Thymus (tissue), 11 donors: ENCODE results near the gene SDHA. TPM values are rescaled to one million over a fixed set of nuclear protein-coding genes. Genes with fewer than 3 reads are reported as not detected.
"Not testable (repeated sequence)": the region's sequence is repeated elsewhere in the genome, so short reads cannot be mapped to it uniquely, and the experiment has no call there.

ENCODE experiments used
- DNase-seq, 9 donors: peaks; one replicate each; pipeline ENCODE4 v3.0.0-alpha.2; 2013; ENCODE audit warnings: low spot score in 9 of 9, low read depth in 6 of 9, missing footprints in 1 of 9
- H3K27ac ChIP-seq, 2 donors: one replicate each; pipeline ENCODE4 v1.5.1; 2013; ENCODE audit warnings: control low read depth in 1 of 2, low read depth in 1 of 2, low read length in 1 of 2, mild to moderate bottlenecking in 1 of 2, moderate library complexity in 1 of 2
- H3K27me3 ChIP-seq, 2 donors: one replicate each; pipeline ENCODE4 v1.5.1; 2013; ENCODE audit warnings: low read length in 1 of 2; ENCODE audit not compliant: control insufficient read depth in 2 of 2, insufficient read depth in 1 of 2
- H3K36me3 ChIP-seq, 2 donors: one replicate each; pipeline ENCODE4 v1.5.1; 2013; ENCODE audit warnings: low read length in 1 of 2, mild to moderate bottlenecking in 1 of 2, moderate library complexity in 1 of 2; ENCODE audit not compliant: control insufficient read depth in 2 of 2, insufficient read depth in 2 of 2
- H3K4me1 ChIP-seq, 2 donors: one replicate each; pipeline ENCODE4 v1.5.1; 2013; ENCODE audit warnings: low read length in 2 of 2; ENCODE audit not compliant: control insufficient read depth in 2 of 2, insufficient read depth in 2 of 2
- H3K4me3 ChIP-seq, 2 donors: one replicate each; pipeline ENCODE4 v1.5.1; 2013; ENCODE audit warnings: low read length in 2 of 2, control low read depth in 1 of 2, mild to moderate bottlenecking in 1 of 2
- H3K9me3 ChIP-seq, 2 donors: one replicate each; pipeline ENCODE4 v1.5.1; 2013; ENCODE audit warnings: low read length in 1 of 2, mild to moderate bottlenecking in 1 of 2; ENCODE audit not compliant: control insufficient read depth in 2 of 2, insufficient read depth in 1 of 2
- WGBS: extraction: QIAGEN DNeasy Blood & Tissue Kit; methylation state at CpG from one replicate; pipeline ENCODE4 v1.1.7; 2013; 5-methylcytosine and 5-hydroxymethylcytosine counted together
- polyA plus RNA-seq: library from polyadenylated mRNA; stranded (reverse); fragments of 200-250 nt; gene quantifications from one replicate; pipeline ENCODE4 v1.2.3, GENCODE V29; 2013
- total RNA-seq: library from RNA; stranded (reverse); fragments of 120-200 nt; gene quantifications from one replicate; pipeline ENCODE4 v1.2.4, GENCODE V29; 2013
- donor health status: healthy.

Gene SDHA
- total and polyA plus RNA-seq, 2 donors: 71.7 to 77.5 TPM

DNA sequence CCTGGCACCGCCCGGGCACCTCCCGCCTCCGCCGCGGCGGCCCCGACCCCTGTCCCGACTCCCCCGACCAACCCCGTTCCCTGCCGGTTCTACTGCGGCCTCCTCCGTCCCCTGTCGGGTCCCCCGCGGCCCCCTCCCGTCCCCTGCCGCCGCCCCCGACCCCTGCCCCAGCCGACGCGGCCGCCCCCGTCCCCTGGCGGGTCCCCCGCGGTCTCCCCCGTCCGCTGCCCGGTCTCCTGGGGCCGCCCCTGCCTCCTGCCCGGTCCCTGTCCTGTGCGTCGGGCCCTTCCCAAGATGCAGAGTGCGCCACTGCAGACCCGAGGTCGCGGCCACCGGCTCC is 53.7 kb downstream of the SDHA start:
- under 1% methylated on average over 41 of the region's 41 CpGs for WGBS
- not testable (repeated sequence) for H3K9me3 ChIP-seq, DNase-seq, H3K4me1 ChIP-seq, H3K27me3 ChIP-seq
- H3K4me3 ChIP-seq: peak overlapping the region; percentile 63 to 85
- peaks cover 16 to 18% of the 10 kb centered on the region in 2 donors for H3K36me3 ChIP-seq
- H3K27ac ChIP-seq: peak overlapping the region in 1 of 2 donors; percentile 76

DNA sequence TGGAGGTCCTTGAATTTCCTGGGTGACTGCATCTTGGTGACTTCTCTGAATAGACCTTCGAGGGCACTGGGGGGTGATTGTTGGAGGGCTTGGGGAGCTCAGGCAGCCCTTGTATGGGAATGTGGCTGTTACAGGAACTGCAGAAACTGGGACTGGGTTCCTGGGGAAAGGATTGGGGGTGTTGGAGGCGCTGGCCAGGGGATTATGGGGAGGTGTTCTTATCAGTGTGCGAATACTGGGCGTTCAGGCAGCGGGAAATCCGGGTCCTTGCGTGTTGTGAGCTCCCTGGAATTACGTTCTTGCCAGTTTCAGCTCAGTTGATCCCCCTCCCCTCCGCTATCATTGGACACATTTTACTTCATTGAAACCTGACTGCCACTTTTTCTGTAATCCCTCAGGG is 55.0 kb downstream of the SDHA start:
- H3K4me3 ChIP-seq, DNase-seq, H3K27me3 ChIP-seq, H3K9me3 ChIP-seq, H3K27ac ChIP-seq, H3K4me1 ChIP-seq: not testable (repeated sequence)
- 98% methylated on average over 9 of the region's 9 CpGs for WGBS
- H3K36me3 ChIP-seq: peaks cover 14 to 16% of the 10 kb centered on the region in 2 donors

DNA sequence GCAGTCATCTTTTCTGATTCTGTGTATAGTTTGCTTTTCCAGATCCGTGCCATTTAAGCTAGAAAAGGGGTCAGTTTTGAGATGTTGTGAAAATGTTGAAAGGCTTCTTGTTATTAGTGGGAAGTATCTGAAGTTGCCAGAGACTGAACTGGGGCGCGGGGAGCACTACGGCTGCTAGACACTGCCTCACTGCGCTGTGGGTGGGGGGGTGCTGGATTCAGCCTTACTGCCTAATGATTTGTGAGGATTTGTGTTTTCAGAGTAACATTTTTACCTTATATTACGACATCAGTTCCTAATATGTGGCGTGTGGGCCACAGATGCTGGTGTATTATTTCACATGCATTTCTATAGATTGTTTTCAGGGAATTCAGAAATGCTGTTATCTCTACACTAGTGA is 55.4 kb downstream of the SDHA start:
- H3K9me3 ChIP-seq, H3K27me3 ChIP-seq, H3K4me3 ChIP-seq, H3K27ac ChIP-seq, H3K4me1 ChIP-seq, DNase-seq: not testable (repeated sequence)
- peaks cover 14 to 16% of the 10 kb centered on the region in 2 donors for H3K36me3 ChIP-seq
- WGBS: 98% methylated on average over 7 of the region's 7 CpGs

DNA sequence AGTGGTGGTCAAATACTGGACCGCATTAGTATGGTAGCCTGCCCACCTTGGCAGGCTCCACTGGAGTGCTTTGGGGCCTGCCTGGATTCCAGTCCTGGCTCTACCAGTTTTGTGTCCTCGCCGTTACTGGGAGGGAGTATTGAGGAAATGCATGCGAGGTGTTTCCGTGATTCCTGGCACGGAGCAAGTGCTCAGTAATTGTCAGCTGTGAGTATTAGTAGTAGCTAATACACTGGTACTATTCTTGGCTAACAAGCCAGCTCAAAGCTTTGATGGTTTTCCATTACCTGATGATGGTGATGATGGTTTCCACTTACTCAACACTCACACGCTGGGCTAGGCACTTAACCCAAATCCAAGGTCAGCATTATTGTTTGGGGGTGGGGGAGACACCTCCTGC is 56.2 kb downstream of the SDHA start:
- not testable (repeated sequence) for DNase-seq

DNA sequence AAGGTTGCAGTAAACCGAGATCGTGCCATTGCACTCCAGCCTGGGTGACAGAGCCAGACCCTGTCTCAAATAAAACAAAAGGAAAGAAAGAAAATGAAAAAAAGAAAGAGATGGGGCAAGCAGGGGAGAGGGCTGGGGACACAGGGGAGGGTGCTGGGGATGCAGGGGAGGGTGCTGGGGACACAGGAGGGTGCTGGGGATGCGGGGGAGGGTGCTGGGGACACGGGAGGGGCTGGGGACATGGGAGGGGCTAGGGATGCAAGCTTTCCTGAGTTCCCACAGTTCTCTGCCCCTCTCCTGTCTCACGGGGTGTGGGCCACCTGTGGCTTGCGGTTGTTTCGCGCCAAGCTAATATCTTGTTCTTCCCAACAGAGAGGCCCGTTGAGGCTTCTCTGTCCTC is 60.5 kb downstream of the SDHA start:
- Histone ChIP-seq H3K9me3 (no peaks in the 10 kb centered on the region), H3K4me3 (no peak overlapping the region), H3K4me1 (no peaks in the 10 kb centered on the region), H3K27me3 (no peaks in the 10 kb centered on the region), H3K36me3 (peaks cover 23 to 30% of the 10 kb centered on the region in 2 donors), H3K27ac (no peak overlapping the region)
- WGBS: 98% methylated on average over 9 of the region's 9 CpGs
- no peak for DNase-seq

More for the DNA sequence above, 56.2 kb downstream of the SDHA start:
- H3K36me3 ChIP-seq: peaks cover 14 to 18% of the 10 kb centered on the region in 2 donors
- not testable (repeated sequence) for H3K4me1 ChIP-seq, H3K4me3 ChIP-seq, H3K27ac ChIP-seq, H3K27me3 ChIP-seq, H3K9me3 ChIP-seq
- WGBS: 99% methylated on average over 7 of the region's 7 CpGs

DNA sequence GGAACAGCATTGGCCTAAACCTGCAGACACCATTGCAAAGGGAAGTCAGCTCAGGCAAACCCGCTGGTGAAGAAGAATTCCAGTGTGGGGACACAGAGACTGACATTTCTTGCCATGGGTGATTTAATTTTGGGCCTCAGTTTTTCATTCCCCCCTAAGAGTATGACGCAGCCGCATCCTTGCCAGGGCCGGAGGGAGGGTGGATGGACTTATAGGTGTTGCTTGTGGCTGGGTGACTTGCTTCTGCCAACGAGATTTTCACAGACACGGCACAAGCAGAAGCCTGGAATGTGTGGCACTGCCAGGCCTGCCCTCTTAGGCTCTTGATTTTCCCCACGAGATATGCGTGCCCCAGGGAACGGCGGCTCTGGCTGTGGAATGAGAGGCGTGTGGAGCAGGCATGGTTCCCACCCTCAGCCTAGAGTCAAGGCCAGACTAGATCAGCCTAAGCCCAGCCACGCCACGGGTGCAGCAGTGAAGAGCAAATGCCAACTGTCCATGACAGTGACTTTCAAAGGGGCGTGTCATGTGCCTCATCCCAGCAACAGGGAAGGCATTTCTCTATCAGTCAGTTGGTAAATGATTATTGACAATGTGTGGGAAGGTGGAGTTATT is 61.0 kb downstream of the SDHA start:
- H3K4me3 ChIP-seq, H3K27me3 ChIP-seq, H3K27ac ChIP-seq, H3K4me1 ChIP-seq, DNase-seq, H3K9me3 ChIP-seq: not testable (repeated sequence)
- H3K36me3 ChIP-seq: peaks cover 23 to 30% of the 10 kb centered on the region in 2 donors
- WGBS: 88% methylated on average over 14 of the region's 14 CpGs

DNA sequence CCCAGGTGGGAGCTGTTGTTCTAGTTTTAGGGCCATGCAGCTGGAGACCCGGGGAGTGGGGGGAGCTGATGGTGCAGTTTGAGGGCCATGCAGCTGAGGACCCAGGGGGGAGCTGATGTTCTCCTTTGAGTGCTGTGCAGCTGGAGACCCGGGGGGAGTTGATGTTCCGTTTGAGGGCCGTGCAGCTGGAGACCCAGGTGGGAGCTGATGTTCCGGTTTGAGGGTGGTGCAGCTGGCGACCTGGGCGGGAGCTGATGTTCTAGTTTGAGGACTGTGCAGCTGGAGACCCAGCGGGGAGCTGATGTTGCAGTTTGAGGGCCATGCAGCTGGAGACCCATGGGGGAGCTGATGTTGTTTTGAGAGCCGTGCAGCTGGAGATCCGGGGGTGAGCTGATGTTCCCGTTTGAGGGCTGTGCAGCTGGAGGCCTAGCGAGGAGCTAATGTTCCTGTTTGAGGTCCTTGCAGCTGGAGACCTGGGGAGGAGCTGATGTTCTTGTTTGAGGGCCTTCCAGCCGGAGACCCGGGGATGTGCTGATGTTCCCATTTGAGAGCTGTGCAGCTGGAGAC is 68.0 kb downstream of the SDHA start:
- DNase-seq: no peak
- 98% methylated on average over 14 of the region's 14 CpGs for WGBS
- Histone ChIP-seq H3K27ac (no peak overlapping the region), H3K4me1 (no peaks in the 10 kb centered on the region), H3K27me3 (no peaks in the 10 kb centered on the region), H3K9me3 (peaks cover 3 to 13% of the 10 kb centered on the region in 2 donors), H3K4me3 (no peak overlapping the region), H3K36me3 (peaks cover 33 to 48% of the 10 kb centered on the region in 2 donors)

DNA sequence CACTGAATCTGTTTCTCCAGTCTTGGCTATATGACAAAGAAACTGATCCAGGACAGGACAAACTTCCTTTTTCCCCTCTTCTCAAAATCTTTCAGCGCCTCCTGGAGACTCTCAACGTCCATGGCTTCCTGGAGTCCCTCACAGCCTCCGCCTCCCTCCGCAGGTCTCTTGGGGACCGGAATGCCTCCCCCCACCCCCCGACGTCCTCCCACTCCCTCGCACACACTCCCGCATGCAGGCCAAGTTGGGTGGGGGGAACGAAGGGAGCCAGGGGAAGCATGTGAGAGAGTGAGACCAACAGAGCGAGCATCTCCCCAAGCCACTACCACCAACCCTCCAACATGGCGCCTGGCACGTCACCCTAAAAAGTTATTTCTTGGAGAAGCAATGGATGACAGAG is 72.1 kb downstream of the SDHA start:
- not testable (repeated sequence) for H3K4me3 ChIP-seq, H3K27ac ChIP-seq, H3K4me1 ChIP-seq, H3K27me3 ChIP-seq, DNase-seq
- Histone ChIP-seq H3K9me3 (peaks cover 3 to 14% of the 10 kb centered on the region in 2 donors), H3K36me3 (peaks cover 17 to 25% of the 10 kb centered on the region in 2 donors)
- WGBS: 96% methylated on average over 13 of the region's 13 CpGs

DNA sequence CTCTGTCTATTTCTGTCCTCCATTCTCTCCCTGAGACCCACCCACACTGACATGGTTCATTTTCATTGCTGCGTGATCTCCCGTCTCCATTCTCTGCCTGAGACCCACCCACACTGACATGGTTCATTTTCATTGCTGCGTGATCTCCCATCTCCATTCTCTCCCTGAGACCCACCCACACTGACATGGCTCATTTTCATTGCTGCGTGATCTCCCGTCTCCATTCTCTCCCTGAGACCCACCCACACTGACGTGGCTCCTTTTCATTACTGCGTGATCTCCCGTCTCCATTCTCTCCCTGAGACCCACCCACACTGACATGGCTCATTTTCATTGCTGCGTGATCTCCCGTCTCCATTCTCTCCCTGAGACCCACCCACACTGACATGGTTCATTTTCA is 73.2 kb downstream of the SDHA start:
- H3K9me3 ChIP-seq, H3K4me1 ChIP-seq, H3K27ac ChIP-seq, H3K27me3 ChIP-seq, H3K4me3 ChIP-seq, DNase-seq: not testable (repeated sequence)
- 99% methylated on average over 10 of the region's 10 CpGs for WGBS
- peaks cover 10 to 13% of the 10 kb centered on the region in 2 donors for H3K36me3 ChIP-seq
